OCI-LY7 (cell line): ENCODE results near the gene EPHB1. TPM values are rescaled to one million over a fixed set of nuclear protein-coding genes. Genes with fewer than 3 reads are reported as not detected.

Experiments
- BruUV-seq: library from RNA; stranded (reverse); fragments of 400-500 nt; replicated peaks from 2 replicates; lab custom pipeline; 2021; lab: Mats Ljungman, UMichigan
- CTCF ChIA-PET: fragments of 300-600 bp; sonication (Branson Sonifier 250); formaldehyde crosslinking; loops from one replicate; lab custom pipeline; 2022; ENCODE audit warnings: antibody characterized with exemption; ENCODE audit not compliant: unreplicated experiment; lab: Charles Lee
- POLR2A ChIA-PET: fragments of 300-600 bp; sonication (Branson Sonifier 250); formaldehyde crosslinking; loops from one replicate; lab custom pipeline; 2022; ENCODE audit warnings: antibody characterized with exemption; lab: Charles Lee
- DNase-seq: peaks from one replicate; pipeline ENCODE4 v3.0.0-alpha.2; 2015; ENCODE audit warnings: low spot score
- H2AFZ ChIP-seq: fragments of 200-600 bp; sonication (generic), shearing (Covaris generic); 2 replicates; pipeline ENCODE4 v1.6.1; 2014; ENCODE audit warnings: mild to moderate bottlenecking, antibody characterized with exemption, low read length, moderate library complexity
- H3K27ac ChIP-seq: fragments of 200-600 bp; sonication (generic); 2 replicates; pipeline ENCODE4 v1.5.1; 2014; ENCODE audit warnings: mixed run types, low read depth, mild to moderate bottlenecking, moderate library complexity, low read length, inconsistent platforms; ENCODE audit not compliant: poor library complexity, severe bottlenecking
- H3K36me3 ChIP-seq: fragments of 200-600 bp; sonication (generic); 2 replicates; pipeline ENCODE4 v1.6.1; 2014; ENCODE audit warnings: mild to moderate bottlenecking, antibody characterized with exemption, low read length, moderate library complexity, mixed read lengths; ENCODE audit not compliant: insufficient read depth
- H3K4me1 ChIP-seq: fragments of 200-600 bp; sonication (generic); 2 replicates; pipeline ENCODE4 v1.5.1; 2014; ENCODE audit warnings: mild to moderate bottlenecking, low read length; ENCODE audit not compliant: insufficient read depth, poor library complexity, severe bottlenecking
- H3K4me2 ChIP-seq: fragments of 200-600 bp; sonication (generic); 2 replicates; pipeline ENCODE4 v1.6.1; 2014; ENCODE audit warnings: mild to moderate bottlenecking, low read length
- H3K4me3 ChIP-seq: fragments of 200-600 bp; sonication (generic); 2 replicates; pipeline ENCODE4 v1.5.1; 2014; ENCODE audit warnings: mild to moderate bottlenecking, low read depth, low read length; ENCODE audit not compliant: poor library complexity, severe bottlenecking
- H3K79me2 ChIP-seq: fragments of 200-600 bp; sonication (generic); 2 replicates; pipeline ENCODE4 v1.6.1; 2016; ENCODE audit warnings: low read depth, mild to moderate bottlenecking, low read length, moderate library complexity, mixed read lengths; ENCODE audit not compliant: insufficient read depth
- H3K9me2 ChIP-seq: fragments of 200-600 bp; sonication (generic); 2 replicates; pipeline ENCODE4 v1.6.1; 2016; ENCODE audit warnings: mild to moderate bottlenecking, low read length, mixed read lengths; ENCODE audit not compliant: insufficient read depth
- H3K9me3 ChIP-seq: fragments of 200-600 bp; sonication (generic); 2 replicates; pipeline ENCODE4 v1.6.1; 2014; ENCODE audit warnings: mild to moderate bottlenecking, mixed run types, low read length, mixed read lengths
- H4K20me1 ChIP-seq: fragments of 200-600 bp; sonication (generic); 2 replicates; pipeline ENCODE4 v1.6.1; 2014; ENCODE audit warnings: mild to moderate bottlenecking, antibody characterized with exemption, low read length, moderate library complexity, mixed read lengths; ENCODE audit not compliant: insufficient read depth
- EZH2phosphoT487 ChIP-seq: fragments of 200-600 bp; sonication (generic); IDR thresholded peaks from 2 replicates; pipeline ENCODE4 v1.6.1; 2018; ENCODE audit warnings: low read depth, borderline replicate concordance, mild to moderate bottlenecking, mixed run types, antibody characterized with exemption, low read length, moderate library complexity, mixed read lengths
- intact Hi-C: fragments of 100-400 bp; cut with micrococcal nuclease; formaldehyde crosslinking; loops from one replicate; pipeline ENCODE4 v1.10.0; 2022; ENCODE audit not compliant: unreplicated experiment
- total RNA-seq, 2 experiments: library from RNA; depleted of rRNA in 1 of 2; stranded (reverse); fragments of >200 nt in 1 of 2; shearing (Covaris generic) in 1 of 2; gene quantifications; 2 replicates each; pipeline ENCODE4 v1.2.3, GENCODE V29; 2014 to 2022
- TF ChIP-seq, protein P1 (sequence below): fragments of 200-600 bp; sonication (generic); conservative IDR thresholded peaks from 2 replicates; pipeline ENCODE4 v1.5.1; 2014; ENCODE audit warnings: mild to moderate bottlenecking, antibody characterized with exemption, low read length, moderate library complexity, mixed read lengths

The EPHB1 gene
- total RNA-seq, 2 experiments from 2014 or later: 0.54 to 1.3 TPM

DNA sequence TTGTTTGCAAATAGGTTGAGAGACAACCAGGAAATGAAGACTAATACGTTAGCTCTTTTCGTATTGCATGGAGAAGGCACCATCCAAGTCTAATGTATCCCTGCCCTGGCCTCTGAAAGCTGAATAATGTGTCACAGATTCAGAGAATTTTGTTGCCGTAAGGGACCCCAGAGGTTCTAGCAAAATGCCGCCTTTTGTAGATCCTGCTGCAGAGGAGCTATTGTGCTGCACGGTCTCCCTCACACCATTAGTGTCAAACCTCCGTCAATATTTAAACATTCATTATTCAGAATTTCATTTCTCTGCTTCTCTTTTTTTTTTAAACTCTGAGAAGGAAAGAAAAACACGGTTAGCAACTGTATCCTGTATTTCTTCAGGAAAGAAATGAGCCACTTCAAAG is 238.7 kb downstream of the EPHB1 start:
- H3K4me3 ChIP-seq: no peak overlapping the region

DNA sequence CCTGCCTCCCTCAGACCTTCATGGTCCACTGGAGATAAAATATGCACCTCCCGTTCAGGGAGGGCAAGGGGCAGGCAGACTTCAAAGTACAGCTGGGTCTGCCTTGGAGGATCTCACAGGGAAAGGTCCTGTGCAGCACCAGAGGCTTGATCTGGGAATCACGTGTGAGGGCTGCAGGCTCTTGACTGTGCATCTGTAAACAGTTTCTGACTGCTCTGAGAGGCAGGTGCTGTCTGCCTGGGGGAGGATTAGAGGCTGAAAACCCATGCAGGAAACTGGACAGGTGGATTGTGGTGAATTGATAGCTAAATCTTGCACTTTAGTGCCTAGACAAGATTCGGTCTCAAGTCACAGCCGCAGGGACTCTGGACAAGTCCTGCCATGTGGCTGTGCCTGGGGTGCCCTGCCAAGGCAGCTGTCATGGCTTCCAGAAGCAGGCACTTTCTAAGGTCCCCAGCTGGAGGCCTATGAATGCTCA is 239.3 kb downstream of the EPHB1 start:
- TF ChIP-seq, protein P1, sequence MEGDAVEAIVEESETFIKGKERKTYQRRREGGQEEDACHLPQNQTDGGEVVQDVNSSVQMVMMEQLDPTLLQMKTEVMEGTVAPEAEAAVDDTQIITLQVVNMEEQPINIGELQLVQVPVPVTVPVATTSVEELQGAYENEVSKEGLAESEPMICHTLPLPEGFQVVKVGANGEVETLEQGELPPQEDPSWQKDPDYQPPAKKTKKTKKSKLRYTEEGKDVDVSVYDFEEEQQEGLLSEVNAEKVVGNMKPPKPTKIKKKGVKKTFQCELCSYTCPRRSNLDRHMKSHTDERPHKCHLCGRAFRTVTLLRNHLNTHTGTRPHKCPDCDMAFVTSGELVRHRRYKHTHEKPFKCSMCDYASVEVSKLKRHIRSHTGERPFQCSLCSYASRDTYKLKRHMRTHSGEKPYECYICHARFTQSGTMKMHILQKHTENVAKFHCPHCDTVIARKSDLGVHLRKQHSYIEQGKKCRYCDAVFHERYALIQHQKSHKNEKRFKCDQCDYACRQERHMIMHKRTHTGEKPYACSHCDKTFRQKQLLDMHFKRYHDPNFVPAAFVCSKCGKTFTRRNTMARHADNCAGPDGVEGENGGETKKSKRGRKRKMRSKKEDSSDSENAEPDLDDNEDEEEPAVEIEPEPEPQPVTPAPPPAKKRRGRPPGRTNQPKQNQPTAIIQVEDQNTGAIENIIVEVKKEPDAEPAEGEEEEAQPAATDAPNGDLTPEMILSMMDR: no peak
- no peak for TF ChIP-seq EZH2phosphoT487
- Histone ChIP-seq H4K20me1 (no peaks in the 10 kb centered on the region), H3K36me3 (no peaks in the 10 kb centered on the region), H3K9me2 (no peaks in the 10 kb centered on the region), H2AFZ (no peak overlapping the region), H3K79me2 (no peaks in the 10 kb centered on the region), H3K4me3 (no peak overlapping the region), H3K4me1 (no peaks in the 10 kb centered on the region), H3K27ac (no peak overlapping the region), H3K4me2 (no peak overlapping the region), H3K9me3 (no peaks in the 10 kb centered on the region)
- intact Hi-C loops: no loop called here
- CTCF ChIA-PET: no interaction called here
- no peak for DNase-seq
- POLR2A ChIA-PET: no interaction called here
- no TSS peak for BruUV-seq

More for the DNA sequence above, 238.7 kb downstream of the EPHB1 start:
- H3K79me2 ChIP-seq: no peaks in the 10 kb centered on the region
- POLR2A ChIA-PET: no interaction called here
- BruUV-seq: no TSS peak
- DNase-seq: no peak
- H3K27ac ChIP-seq: no peak overlapping the region
- H3K9me3 ChIP-seq: no peaks in the 10 kb centered on the region
- no peaks in the 10 kb centered on the region for H3K9me2 ChIP-seq
- no peak overlapping the region for H2AFZ ChIP-seq
- CTCF ChIA-PET: no interaction called here
- intact Hi-C loops: no loop called here
- no peaks in the 10 kb centered on the region for H3K36me3 ChIP-seq
- H3K4me2 ChIP-seq: no peak overlapping the region
- H4K20me1 ChIP-seq: no peaks in the 10 kb centered on the region
- no peaks in the 10 kb centered on the region for H3K4me1 ChIP-seq
- TF ChIP-seq EZH2phosphoT487: no peak
- TF ChIP-seq, protein P1: no peak

DNA sequence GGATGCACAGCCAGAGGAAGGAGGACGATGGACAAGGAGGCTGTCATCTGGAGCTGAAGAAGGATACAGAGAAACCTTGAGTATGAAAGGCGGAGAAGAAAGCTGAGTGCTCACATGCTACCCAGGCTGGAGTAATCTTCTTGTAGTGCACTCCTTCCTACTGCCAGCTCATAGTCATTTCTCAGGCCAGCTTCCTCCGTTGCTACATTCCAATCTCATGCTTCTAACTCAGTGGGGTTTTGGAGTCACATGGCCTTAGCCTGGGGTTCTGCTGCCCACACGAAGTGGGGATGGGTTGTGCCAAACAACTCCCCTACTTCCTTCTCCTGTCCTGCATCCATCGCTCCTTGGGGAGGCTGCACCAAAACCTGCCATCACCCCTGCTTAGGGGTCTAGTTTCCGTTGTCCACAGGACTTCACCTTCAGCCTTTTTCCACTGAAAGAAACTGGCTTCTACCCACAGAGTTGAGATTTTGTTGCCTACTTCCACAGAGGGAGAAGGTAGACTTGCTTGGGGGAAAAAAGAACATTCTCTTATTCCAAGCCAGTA is 239.9 kb downstream of the EPHB1 start:
- no peak for DNase-seq
- POLR2A ChIA-PET: no interaction called here
- H3K4me1 ChIP-seq: no peaks in the 10 kb centered on the region
- H4K20me1 ChIP-seq: no peaks in the 10 kb centered on the region
- H2AFZ ChIP-seq: no peak overlapping the region
- H3K4me2 ChIP-seq: no peak overlapping the region
- intact Hi-C loops: no loop called here
- no peaks in the 10 kb centered on the region for H3K9me2 ChIP-seq
- BruUV-seq: no TSS peak
- H3K36me3 ChIP-seq: no peaks in the 10 kb centered on the region
- H3K79me2 ChIP-seq: no peaks in the 10 kb centered on the region
- CTCF ChIA-PET: no interaction called here
- TF ChIP-seq, protein P1: no peak
- TF ChIP-seq EZH2phosphoT487: no peak
- H3K9me3 ChIP-seq: no peaks in the 10 kb centered on the region
- H3K4me3 ChIP-seq: no peak overlapping the region
- no peak overlapping the region for H3K27ac ChIP-seq
